Natural killer cell (primary cell): ENCODE measurements around the gene ARMH3. TPM values are rescaled to one million over a fixed set of nuclear protein-coding genes. Genes with fewer than 3 reads are reported as not detected.

ENCODE experiments used
- ATAC-seq, 3 donors: fragments of 150-1000 bp in 2 of 3; fragments of 200-7000 bp in 1 of 3; cut with Tn5 transposase; 1 replicate in 1 of 3; 2 replicates in 2 of 3; pipeline ENCODE4 v1.10.0; 2021; ENCODE audit warnings: mild to moderate bottlenecking in 2 of 3, moderate library complexity in 2 of 3
- DNase-seq, 2 donors: peaks; one replicate each; pipeline versions ENCODE4 v3.0.0 to v3.0.0-alpha.2; 2013 to 2021; ENCODE audit warnings: mixed read lengths in 1 of 2
- H3K27ac ChIP-seq: one replicate; pipeline ENCODE4 v1.5.1; 2013; ENCODE audit warnings: mild to moderate bottlenecking, low read length
- H3K27me3 ChIP-seq: one replicate; pipeline ENCODE4 v1.6.1; 2013; ENCODE audit warnings: low read length; ENCODE audit not compliant: control insufficient read depth, insufficient read depth
- H3K36me3 ChIP-seq: one replicate; pipeline ENCODE4 v1.6.1; 2013; ENCODE audit warnings: low read length; ENCODE audit not compliant: control insufficient read depth, insufficient read depth
- H3K4me1 ChIP-seq: one replicate; pipeline ENCODE4 v1.6.1; 2013; ENCODE audit warnings: low read length; ENCODE audit not compliant: control insufficient read depth, insufficient read depth
- H3K4me3 ChIP-seq: one replicate; pipeline ENCODE4 v1.5.1; 2013; ENCODE audit warnings: low read length
- H3K9me3 ChIP-seq: one replicate; pipeline ENCODE4 v1.6.1; 2013; ENCODE audit warnings: low read length; ENCODE audit not compliant: control insufficient read depth, insufficient read depth
- H3K27ac Mint-ChIP-seq, 2 donors: one replicate each; pipeline ENCODE4 v1.8.0; 2022; ENCODE audit warnings: mild to moderate bottlenecking in 2 of 2, mixed read lengths in 2 of 2, moderate library complexity in 1 of 2
- H3K27me3 Mint-ChIP-seq, 2 donors: one replicate each; pipeline ENCODE4 v1.8.0; 2022; ENCODE audit warnings: low read depth in 2 of 2, mixed read lengths in 2 of 2
- H3K36me3 Mint-ChIP-seq: one replicate; pipeline ENCODE4 v1.8.0; 2022; ENCODE audit warnings: mixed read lengths
- H3K4me1 Mint-ChIP-seq, 2 donors: one replicate each; pipeline ENCODE4 v1.8.0; 2022; ENCODE audit warnings: mixed read lengths in 2 of 2
- H3K4me3 Mint-ChIP-seq: one replicate; pipeline ENCODE4 v1.8.0; 2022; ENCODE audit warnings: mild to moderate bottlenecking, moderate library complexity, mixed read lengths
- H3K9me3 Mint-ChIP-seq, 2 donors: one replicate each; pipeline ENCODE4 v1.8.0; 2022; ENCODE audit warnings: mixed read lengths in 2 of 2
- CTCF ChIP-seq: fragments of 200-600 bp; IDR thresholded peaks from one replicate; pipeline ENCODE4 v1.8.0; 2022; ENCODE audit warnings: antibody characterized with exemption
- WGBS: methylation state at CpG from one replicate; pipeline ENCODE4 v1.1.7; 2013; ENCODE audit warnings: missing lambda C conversion rate; ENCODE audit not compliant: insufficient coverage; 5-methylcytosine and 5-hydroxymethylcytosine counted together
- intact Hi-C: fragments of 100-400 bp; cut with micrococcal nuclease; formaldehyde crosslinking; loops from one replicate; pipeline ENCODE4 v1.14.2; 2022
- total RNA-seq, 4 donors: library from RNA; stranded (reverse); fragments of 120-200 nt in 1 of 4; gene quantifications; one replicate each; pipeline versions ENCODE4 v1.2.3 to v1.2.4, GENCODE V29; 2013 to 2022

Gene ARMH3
- total RNA-seq, 3 donors from 2014 or later (not counting 1 experiment from before 2014, with no cell fraction given) = 29.9 to 38.9 (median 35.4) TPM

- ATAC-seq (no peak), DNase-seq (no peak)
- H3K36me3 ChIP-seq = peaks cover 2% of the 10 kb centered on the region
- Mint-ChIP-seq H3K36me3 (no peaks in the 10 kb centered on the region), H3K27me3 (no peaks in the 10 kb centered on the region), H3K4me3 (no peak overlapping the region), H3K27ac (no peak overlapping the region), H3K9me3 (no peaks in the 10 kb centered on the region), H3K4me1 (no peaks in the 10 kb centered on the region)
- no peaks in the 10 kb centered on the region for H3K27me3 ChIP-seq
- intact Hi-C loops = no loop called here
- no peak for TF ChIP-seq CTCF
- no peaks in the 10 kb centered on the region for H3K4me1 ChIP-seq
- H3K9me3 ChIP-seq = no peaks in the 10 kb centered on the region
- 92% methylated on average over 7 of the region's 7 CpGs for WGBS
- H3K27ac ChIP-seq = no peak overlapping the region
- H3K4me3 ChIP-seq = no peak overlapping the region
These were observed 40.5 kb upstream of the ARMH3 start for GRCh38 chr10:102096449-102096848.

GRCh38 chr10:102090772-102091171 is 34.8 kb upstream of the ARMH3 start:
- no peak overlapping the region for H3K27ac Mint-ChIP-seq
- intact Hi-C loops = no loop called here

DNA sequence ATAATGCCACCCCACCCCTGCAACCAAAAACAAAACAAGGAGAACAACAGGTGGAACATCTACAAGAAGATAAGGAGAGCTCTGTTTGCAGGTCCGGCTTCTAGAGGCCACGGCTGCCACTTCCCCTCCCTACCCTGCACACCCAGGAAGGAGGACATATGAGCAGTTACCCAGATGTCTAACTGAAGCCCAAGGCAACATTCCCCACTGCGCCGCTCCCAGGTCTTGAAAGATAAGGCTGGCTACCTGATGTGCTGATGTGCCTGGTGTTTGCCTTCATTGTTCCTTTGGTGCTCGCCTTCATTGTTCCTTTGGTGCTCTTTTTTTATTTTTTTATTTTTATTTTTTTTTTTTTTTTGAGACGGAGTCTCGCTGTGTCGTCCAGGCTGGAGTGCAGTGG is 30.2 kb upstream of the ARMH3 start:
- intact Hi-C loops = no loop called here
- ATAC-seq (no peak), DNase-seq (no peak)
- H3K9me3 Mint-ChIP-seq = no peaks in the 10 kb centered on the region
- H3K4me3 Mint-ChIP-seq = no peak overlapping the region
- Histone ChIP-seq H3K27me3 (no peaks in the 10 kb centered on the region), H3K9me3 (no peaks in the 10 kb centered on the region), H3K36me3 (no peaks in the 10 kb centered on the region), H3K27ac (no peak overlapping the region), H3K4me3 (no peak overlapping the region), H3K4me1 (no peaks in the 10 kb centered on the region)
- no peaks in the 10 kb centered on the region for H3K4me1 Mint-ChIP-seq
- H3K27ac Mint-ChIP-seq = no peak overlapping the region
- TF ChIP-seq CTCF = no peak
- H3K27me3 Mint-ChIP-seq = no peaks in the 10 kb centered on the region
- H3K36me3 Mint-ChIP-seq = no peaks in the 10 kb centered on the region
- WGBS = 95% methylated on average over 7 of the region's 8 CpGs

More at GRCh38 chr10:102090772-102091171, 34.8 kb upstream of the ARMH3 start:
- H3K4me3 ChIP-seq = no peak overlapping the region
- Mint-ChIP-seq H3K27me3 (no peaks in the 10 kb centered on the region), H3K9me3 (no peaks in the 10 kb centered on the region), H3K4me3 (no peak overlapping the region), H3K4me1 (no peaks in the 10 kb centered on the region), H3K36me3 (no peaks in the 10 kb centered on the region)
- H3K9me3 ChIP-seq = no peaks in the 10 kb centered on the region
- H3K27me3 ChIP-seq = no peaks in the 10 kb centered on the region
- no peaks in the 10 kb centered on the region for H3K4me1 ChIP-seq
- WGBS = 96% methylated on average over 2 of the region's 2 CpGs
- H3K36me3 ChIP-seq = no peaks in the 10 kb centered on the region
- ATAC-seq = no peak
- no peak overlapping the region for H3K27ac ChIP-seq
- no peak for DNase-seq
- TF ChIP-seq CTCF = no peak

DNA sequence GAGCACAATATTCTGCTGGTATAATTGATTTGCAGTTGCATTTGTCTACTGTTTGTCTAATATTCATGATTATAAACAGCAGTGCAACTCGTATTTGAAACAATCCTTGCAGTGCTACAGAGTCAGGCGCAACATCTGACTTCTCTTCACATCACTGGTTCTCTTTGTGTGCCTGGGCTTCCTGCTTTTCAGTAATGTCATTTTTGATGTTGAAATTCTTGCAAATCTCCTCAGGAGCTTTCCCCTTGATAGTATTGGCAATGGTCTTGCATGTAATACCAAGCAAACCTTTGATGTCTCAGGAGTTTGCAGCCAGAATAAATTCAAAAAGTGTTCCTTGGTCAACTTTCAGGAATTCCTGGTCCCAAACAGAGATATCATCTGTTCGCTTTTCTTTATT is 29.4 kb upstream of the ARMH3 start:
- no peaks in the 10 kb centered on the region for H3K9me3 Mint-ChIP-seq
- DNase-seq (no peak), ATAC-seq (no peak)
- intact Hi-C loops = no loop called here
- 100% methylated on average over 3 of the region's 3 CpGs for WGBS
- Histone ChIP-seq H3K9me3 (no peaks in the 10 kb centered on the region), H3K27ac (no peak overlapping the region), H3K36me3 (no peaks in the 10 kb centered on the region), H3K4me1 (no peaks in the 10 kb centered on the region), H3K4me3 (no peak overlapping the region), H3K27me3 (no peaks in the 10 kb centered on the region)
- no peaks in the 10 kb centered on the region for H3K4me1 Mint-ChIP-seq
- H3K36me3 Mint-ChIP-seq = no peaks in the 10 kb centered on the region
- H3K27me3 Mint-ChIP-seq = no peaks in the 10 kb centered on the region
- no peak overlapping the region for H3K27ac Mint-ChIP-seq
- no peak overlapping the region for H3K4me3 Mint-ChIP-seq
- no peak for TF ChIP-seq CTCF
